ENCODE measurements around the gene CXXC1.

DNA sequence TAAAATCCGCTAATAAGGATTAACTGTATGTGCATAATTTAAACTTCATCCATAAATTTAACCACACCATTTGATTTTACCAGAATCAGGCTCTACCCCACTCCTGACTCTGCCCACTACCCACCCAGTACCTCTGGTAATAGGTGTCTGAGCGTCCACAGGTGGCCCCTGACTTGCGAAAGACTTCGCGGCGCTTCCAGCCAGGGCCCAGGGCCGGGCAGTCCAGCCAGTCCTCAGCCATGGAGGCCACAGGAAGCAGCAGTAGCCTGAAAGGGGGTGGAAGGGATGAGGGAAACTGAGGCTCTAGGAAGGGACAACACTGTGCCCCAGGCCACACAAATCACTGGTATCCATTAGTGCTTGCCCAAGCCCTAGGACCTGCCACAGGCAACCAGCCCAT is 7.7 kb downstream of the CXXC1 start:
- TF ChIP-seq, protein P1, sequence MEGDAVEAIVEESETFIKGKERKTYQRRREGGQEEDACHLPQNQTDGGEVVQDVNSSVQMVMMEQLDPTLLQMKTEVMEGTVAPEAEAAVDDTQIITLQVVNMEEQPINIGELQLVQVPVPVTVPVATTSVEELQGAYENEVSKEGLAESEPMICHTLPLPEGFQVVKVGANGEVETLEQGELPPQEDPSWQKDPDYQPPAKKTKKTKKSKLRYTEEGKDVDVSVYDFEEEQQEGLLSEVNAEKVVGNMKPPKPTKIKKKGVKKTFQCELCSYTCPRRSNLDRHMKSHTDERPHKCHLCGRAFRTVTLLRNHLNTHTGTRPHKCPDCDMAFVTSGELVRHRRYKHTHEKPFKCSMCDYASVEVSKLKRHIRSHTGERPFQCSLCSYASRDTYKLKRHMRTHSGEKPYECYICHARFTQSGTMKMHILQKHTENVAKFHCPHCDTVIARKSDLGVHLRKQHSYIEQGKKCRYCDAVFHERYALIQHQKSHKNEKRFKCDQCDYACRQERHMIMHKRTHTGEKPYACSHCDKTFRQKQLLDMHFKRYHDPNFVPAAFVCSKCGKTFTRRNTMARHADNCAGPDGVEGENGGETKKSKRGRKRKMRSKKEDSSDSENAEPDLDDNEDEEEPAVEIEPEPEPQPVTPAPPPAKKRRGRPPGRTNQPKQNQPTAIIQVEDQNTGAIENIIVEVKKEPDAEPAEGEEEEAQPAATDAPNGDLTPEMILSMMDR (optimal IDR thresholded peaks at IDR 0.05 in 1 of 3, IDR thresholded peaks at IDR 0.05 in 1 of 3, conservative IDR thresholded peaks at IDR 0.05 in 1 of 3; ENCODE audit: extremely low read depth in 1 of 3, insufficient read depth in 2 of 3, low read length in 3 of 3): no peak
- no peak for TF ChIP-seq EZH2 (IDR thresholded peaks at IDR 0.05; ENCODE audit: low read length)

Measured in keratinocyte (primary cell).